Activated T-cell treated with anti-CD3 and anti-CD28 coated beads for 1 hour (primary cell): Measurements from ENCODE around the gene SELENOF.
A peak's percentile ranks its signal among the peaks of the same experiment; 100 is the strongest.

ENCODE experiments used
- DNase-seq: peaks from one replicate; pipeline ENCODE4 v3.0.0-alpha.2; 2020; ENCODE audit warnings: low read depth

SELENOF gene

DNA sequence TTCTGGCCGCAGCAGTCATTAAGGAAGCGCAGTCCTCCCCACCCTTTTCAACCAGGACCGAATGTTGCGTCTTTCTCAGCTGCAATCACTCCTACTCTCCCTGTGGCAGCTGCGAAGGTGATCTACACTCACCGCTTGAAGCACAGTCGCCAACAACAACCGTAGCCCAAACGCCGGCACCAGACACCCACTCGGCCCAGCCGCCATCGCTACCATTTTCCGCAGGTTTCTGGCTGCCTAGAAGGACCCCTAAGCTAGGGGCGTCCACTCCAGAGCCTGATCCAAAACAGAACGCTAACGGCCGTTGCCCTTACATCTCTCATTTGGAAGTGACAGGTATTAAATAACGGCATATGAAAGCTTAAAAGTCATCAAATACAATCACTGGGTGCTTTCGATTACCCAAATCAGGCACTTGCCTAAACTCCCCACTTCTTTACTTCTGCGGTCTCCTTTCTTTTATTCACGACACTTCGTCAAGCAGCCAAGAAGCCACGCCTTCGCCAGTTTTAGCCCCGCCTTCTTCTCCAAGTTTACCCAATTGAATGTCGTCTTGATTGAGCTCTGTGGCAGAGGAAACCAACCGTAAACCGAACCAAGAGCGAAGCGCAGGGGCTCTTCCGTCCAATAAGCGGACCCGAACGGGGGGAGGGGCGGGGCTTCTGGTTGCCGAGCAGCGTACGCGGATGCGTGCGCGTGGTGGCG, at the start of gene SELENOF:
Gene SELENOF (minus strand): TSS at position 231 of the 705 bp plus-strand sequence. CDS start 15 bp downstream, at position 216.
- peak; percentile 99 for DNase-seq

DNA sequence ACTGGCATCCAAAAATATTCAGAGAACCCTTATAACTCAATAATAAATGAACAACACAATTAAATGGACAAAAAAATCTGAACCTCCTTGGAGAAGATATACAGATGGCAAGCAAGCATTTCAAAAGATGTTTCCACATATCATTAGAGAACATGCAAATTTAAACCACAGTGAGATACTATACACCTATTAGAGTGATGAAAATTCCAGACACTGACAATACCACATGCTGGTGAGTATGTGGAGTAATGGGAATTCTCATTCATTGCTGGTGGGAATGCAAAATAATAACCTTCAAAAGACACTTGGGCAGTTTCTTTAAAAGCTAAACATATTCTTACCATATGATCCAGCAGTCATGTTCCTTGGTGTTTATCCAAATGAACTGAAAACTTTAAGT, 46.6 kb upstream of the SELENOF start:
- no peak for DNase-seq

DNA sequence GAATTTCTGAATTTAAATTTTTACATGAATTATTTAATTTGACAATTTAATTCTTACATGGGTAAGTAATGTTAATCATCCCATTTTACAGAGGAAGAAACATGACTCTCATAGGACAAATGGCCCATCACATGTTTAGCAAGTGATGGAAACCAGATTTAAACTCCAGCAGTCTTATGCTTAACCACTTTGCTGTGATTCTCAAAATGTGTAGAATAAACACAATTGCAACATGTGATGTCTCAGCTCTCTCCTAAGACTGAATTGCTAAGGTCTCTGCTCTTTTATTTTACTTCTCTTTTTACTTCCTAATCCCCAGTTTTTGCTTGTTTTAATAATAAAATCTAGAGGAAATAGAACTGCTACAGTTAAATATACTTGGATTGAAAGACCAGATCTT, 43.3 kb upstream of the SELENOF start:
- no peak for DNase-seq

DNA sequence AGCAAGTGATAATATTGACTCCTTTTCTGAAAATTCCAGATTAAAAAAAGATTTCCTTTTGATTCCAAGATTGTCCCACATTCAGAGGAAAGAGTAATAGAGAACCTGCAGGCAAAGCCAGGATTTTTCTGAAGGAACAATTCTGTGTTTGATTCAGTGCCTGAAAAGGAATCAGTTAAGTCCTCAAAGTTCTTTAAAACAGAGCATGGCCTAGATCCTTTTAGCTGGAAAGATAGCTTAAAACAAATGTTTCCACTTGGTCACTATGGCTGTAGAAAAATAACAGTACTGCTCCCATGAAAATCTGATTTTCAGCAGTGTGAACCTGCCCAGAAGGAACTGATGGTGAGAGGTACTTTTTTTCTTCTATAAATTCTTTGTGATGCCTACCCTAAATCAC, 42.3 kb upstream of the SELENOF start:
- no peak for DNase-seq

DNA sequence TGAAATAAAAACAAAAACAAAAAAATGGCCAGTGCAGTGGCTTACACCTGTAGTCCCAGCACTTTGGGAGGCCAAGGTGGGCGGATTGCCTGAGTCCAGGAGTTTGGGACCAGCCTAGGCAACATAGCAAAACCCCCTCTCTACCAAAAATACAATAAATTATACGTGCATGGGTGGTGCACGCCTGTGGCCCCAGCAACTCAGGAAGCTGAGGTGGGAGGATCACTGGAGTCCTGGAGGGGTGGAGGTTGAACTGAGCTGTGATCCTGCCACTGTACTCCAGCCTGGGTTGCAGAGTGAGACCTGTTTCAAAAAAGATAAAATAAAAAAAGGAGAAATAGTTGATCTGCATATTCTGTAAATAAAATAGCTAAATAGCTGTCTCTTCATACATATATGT, 41.8 kb upstream of the SELENOF start:
- DNase-seq = no peak

DNA sequence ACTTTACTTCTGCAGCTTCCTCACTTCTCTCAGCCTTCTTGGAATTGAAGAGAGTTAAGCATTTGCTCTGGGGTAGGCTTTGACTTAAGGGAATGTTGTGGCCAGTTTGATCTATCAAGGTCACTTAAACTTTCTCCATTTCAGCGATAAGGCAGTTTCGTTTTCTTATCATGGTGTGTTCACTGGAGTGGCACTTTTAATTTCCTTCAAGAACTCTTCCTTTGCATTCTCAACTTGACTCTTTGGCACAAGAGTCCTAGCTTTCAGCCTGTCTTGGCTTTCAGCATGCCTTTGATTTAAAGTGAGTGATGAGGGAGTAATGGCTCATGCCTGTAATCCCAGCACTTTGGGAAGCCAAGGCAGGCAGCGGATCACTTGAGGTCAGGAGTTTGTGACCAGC, 39.2 kb upstream of the SELENOF start:
- DNase-seq = no peak

DNA sequence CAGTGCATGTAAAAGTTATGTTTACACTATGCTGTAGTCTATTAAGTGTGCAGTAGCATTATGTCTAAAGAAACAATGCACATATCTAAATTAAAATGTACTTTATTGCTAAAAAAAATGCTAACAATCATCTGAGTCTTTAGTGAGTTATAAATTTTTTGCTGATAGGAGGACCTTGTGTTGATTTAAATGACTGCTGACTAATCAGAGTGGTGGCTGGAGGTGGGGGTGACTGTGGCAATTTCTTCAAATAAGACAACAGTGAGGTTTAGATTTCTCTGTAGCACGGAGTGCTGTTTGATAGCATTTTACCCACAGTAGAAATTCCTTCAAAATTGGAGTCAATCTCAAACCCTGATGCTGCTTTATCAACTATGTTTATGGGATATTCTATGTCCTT, 37.5 kb upstream of the SELENOF start:
- no peak for DNase-seq

DNA sequence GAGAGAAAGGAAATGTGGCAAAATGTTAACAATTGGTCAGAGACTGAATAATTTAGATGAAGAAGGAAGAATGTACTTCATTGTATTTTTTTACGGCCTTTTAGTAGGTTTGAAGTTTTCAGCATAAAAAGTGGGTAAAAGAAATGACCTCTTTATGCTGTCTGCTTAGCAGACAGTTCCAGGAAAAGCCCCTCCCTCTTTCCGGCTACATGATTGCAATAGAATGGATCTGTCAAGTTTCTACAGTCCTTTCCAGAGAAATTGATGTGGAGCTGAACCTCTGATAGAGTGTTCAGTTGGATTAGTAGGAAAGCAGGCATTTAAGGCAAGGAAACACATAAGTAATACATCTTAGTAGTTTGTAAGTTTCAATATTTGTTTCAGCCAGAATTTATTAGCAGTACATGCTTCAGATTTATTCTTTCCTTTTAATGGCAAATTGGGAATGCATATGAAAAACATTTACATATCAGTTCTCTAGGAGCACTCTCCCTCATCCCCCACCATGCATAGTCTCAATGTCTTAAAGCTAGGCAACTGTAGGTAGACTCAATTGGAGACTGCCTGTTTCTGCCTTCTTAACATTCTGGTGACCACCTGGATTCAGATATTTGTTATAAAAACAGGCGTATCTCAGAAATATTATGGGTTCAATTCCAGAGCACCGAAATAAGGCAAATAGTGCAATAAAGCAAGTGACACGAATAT, 36.9 kb upstream of the SELENOF start:
- DNase-seq = no peak

DNA sequence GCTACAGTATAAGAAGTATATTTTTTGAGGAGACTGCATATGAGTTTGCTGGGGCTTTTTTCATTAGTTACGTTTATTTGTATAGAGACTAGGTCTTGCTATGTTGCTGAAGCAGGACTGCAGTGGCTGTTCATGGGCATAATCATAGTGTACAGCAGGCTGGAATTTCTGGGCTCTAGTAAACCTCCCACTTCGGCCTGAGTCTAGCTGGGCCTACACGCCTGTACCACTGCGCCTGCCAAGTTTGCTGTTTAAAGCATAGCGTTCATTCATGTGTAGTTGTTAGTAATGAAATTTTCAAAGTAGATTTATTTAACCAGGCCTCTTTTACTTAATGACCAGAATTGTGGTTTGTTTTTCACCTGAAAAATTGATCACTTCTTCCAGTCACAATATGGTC, 34.3 kb upstream of the SELENOF start:
- DNase-seq = no peak

DNA sequence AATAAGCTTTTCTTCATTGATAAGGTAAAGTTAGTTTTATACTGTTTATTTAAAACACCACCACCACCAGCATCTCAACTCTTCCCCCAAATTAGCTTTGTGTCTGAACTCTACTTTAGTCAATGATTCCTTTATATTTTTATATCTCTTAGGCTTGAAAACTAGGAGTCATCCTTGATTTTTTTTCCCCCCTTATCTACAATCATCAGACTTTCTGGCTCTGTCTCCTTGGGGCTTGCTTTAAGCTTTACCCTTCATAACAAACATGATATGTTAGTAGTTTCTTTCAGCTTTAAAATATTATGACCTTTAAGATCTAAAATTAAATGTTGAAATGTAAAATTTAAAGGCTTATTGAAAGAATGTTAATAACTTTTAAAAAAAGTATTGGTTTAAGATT, 28.8 kb upstream of the SELENOF start:
- no peak for DNase-seq

DNA sequence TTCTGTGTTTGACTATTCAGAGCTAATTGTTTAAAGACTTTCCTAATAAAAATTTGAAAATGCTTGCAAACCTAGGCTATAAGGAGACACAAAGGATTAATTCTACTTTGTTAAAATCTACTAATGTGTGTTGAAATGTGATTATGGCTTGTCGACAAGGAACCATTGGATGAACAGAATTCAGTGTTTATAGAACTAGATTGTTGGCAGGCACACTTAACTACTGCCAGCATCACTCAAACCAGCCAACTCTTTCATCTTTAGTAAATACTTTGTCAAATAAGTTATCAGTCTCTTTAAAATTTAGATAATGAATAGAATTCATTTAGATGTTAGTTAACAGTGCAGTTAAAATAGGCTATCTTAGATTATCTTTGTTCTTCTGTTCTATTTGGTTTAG, 28.1 kb upstream of the SELENOF start:
- DNase-seq = no peak

DNA sequence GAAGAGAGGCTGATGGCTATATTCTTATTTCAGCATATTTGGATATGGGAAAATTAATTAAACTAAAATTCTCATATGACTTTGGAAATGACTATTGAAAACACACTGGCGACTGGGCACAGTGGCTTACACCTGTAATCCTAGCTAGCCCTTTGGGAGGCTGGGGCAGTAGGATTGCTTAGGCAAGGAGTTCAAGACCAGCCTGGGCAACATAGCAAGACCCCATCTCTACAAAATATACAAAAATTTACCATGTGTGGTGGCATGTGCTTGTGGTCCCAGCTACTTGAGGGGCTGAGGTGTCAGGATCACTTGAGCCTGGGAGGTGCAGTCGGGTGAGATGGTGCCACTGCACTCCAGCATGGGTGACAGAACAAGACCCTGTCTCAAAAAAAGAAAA, 26.7 kb upstream of the SELENOF start:
- DNase-seq = no peak

DNA sequence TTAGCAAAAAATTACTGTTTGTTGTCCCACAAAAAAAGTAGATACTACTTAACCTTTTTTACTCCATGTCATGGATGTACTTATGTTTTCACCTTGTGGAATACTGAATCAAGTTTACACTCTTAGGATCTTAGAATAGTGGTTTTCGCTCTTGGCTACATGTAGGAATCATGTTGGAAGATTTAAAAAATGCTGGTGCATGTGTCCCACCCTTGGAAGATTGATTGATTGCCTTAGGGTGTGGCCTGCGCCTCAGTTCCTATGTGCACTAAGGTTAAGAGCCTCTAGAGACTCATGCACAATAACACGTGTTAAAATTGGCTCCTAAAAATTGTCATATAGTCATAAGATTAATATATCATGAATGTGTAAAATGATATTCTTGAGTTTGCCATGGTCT, 25.5 kb upstream of the SELENOF start:
- no peak for DNase-seq

DNA sequence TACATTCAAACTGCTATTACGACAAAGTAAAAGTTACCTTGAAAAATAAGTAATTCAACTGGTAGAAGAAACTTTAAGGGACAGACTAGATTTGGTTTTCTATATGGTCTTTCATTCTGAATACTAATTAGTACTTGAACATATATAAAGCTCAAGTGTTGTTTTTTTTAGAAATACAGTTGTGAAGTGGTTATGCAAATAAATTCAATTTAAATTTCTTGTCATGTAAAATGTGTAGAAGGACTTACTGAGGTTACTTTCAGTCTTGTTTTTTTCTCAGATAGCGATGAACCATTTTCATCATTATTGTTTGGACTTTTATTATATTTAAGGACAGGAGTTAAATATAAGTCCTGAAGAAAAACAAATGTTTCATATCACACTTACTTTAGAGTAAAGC, 24.9 kb upstream of the SELENOF start:
- no peak for DNase-seq

DNA sequence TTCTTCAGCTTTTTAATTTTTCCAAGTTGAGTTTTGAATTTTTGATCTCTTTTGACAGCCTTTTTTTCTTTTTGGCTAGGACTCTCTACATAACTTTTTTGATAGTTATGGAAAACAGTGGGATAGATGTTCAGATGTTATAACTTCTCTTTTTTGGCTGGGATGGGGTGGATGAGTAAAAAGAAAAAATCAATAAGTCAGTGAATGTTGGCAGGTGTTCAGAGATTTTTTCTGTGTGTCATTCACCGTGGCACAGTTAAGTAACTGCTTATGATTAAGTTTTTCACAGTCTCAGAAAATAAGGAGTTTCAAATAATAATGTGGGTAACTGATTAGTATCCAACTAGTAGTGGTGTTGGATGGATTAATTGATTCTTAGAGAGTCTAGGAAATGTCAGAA, 24.5 kb upstream of the SELENOF start:
- no peak for DNase-seq

DNA sequence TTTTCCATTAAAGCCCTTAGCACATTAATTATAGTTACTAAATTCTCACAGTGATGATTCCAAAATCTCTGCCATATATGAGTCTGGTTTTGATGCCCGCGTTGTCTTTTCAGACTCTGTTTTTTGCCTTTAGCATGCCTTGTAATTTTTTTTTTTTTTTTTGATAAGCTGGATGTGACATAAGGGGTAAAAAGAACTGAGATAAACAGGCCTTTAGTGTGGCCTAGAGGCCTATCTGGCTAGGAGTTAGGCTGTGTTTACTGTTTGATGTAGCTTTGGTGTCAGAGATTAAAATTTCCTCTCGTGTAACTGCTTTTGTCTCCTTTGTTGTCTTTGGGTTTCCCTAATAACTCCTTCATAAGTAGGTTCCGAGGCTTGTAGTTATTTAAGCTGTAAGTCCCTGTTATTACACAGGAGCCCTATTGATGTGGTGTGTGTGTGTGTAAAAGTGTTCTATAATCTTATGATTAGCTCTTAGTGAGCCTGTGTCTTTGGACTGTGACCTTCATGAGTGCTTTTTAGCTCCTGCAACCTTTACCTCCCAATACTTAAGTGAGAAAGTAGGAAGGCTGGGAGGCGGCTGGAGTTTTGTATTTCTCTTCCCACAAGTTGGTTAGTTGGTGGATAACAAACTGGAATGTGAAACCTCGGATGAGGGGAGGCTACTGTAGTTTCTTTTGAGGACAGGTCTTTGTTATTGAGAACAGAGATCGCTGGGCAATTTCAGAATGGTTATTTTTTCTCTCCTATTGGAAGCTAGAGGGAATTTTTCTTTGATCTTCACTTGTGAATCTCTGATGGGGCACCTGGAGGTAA, 19.8 kb upstream of the SELENOF start:
- DNase-seq = no peak

DNA sequence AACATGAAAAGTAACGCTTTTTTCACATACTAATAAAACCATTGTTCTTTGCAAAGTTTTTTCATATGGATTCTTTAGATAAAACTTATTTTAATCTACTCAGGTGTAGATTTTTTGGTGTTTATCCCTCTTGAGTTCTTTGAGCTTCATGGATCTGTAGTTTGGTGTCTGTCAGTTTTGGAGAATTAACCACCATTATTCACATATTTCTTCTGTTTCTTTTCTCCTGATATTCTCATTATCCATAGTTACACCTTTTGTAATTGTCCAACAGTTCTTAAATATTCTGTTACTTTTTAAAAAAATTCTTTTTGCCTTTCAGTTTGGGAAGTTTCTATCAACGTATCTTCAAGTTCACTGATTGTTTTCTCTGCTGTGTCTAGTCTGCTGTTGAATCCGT, 19.1 kb upstream of the SELENOF start:
- no peak for DNase-seq

DNA sequence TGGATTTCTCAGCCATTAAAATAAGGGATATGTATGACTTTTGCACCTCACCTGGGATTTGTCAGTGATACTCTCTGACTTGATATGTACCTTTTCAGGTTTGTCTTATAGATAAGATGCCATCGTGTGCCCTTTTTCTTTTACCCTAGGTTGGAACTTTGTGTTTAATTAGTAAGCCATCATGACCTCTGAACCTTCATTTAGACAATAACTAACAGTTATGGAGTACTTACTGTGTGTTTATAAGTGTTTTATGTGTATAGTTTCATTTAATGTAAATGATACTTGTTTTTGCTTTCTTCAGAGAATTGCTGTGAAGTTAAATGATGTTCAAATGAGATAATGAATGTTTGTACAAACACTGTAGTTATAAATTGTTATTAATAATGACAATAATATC, 14.9 kb upstream of the SELENOF start:
- no peak for DNase-seq

DNA sequence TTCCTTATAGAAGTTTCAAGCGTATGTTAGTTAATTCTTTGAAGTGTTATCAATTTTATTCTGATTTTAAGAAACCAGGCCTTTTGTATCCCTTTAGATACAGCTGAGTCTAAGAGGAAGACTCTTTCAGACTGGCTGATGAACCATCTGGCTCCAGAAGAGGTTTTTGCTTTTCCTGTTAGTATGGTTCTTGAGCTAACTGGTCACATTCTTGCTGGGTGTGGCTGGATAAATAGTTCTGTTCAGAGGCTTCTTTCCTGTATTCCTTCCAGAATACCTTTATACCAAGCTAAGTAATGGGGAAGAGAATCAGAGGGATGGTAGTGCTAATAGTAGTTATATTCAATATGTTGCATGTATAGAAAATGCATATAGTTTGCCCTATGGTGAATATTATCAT, 13.0 kb upstream of the SELENOF start:
- no peak for DNase-seq

DNA sequence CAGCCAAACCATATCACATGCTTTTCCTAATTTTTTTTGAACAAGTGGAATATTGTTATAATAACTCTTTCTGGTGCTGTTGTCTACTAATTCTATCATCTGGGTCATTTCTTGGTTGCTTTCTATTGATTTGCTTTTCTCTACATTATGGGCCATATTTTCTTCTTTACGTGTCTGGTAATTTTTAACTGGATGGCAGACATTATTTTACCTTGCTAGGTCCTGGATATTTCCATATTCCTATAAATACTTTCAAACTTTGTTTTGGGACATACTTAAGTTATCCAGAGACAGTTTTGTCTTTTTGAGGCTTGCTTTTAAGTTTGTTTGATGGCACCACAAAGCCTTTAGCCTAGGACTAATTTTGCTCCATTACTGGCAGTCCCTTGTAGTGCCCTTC, 11.8 kb upstream of the SELENOF start:
- DNase-seq = no peak

DNA sequence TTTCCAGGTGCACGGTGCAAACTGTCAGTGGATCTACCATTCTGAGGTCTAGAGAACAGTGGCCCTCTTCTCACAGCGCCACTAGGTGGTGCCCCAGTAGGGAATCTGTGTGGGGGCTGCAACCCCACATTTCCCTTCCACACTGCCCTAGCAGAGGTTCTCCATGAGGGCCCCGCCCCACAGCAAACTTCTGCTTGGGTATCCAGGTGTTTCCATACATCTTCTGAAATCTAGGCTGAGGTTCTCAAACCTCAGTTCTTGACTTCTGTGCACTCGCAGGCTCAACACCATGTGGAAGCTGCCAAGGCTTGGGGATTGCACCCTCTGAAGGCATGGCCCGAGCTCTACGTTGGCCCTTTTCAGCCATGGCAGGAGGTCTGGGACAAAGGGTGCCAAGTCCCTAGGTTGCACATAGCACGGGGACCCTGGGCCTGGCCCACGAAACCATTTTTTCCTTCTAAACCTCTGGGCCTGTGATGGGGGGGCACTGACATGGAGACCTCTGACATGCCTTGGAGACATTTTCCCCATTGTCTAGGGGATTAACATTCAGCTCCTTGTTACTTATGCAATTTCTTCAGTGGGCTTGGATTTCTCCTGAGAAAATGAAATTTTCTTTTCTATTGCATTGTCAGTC, 10.5 kb upstream of the SELENOF start:
- DNase-seq = no peak

DNA sequence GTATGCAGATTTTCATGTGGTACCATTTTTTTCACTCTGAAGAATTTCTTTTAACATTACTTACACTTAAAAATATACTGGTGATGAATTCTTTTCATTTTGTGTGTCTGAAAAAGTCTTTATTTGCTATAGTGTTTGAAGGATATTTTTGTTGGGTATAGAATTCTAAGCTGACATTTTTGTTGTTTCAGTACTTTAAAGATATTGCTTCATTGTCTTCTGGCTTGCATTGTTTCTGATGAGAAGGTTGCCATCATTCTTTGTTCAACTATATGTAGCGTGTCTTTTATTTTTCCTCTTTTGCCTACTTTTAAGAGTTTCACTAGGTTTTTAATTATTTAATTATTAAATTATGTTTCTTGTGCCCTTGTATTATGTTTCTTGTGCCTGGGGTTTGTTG, 8.5 kb upstream of the SELENOF start:
- no peak for DNase-seq

DNA sequence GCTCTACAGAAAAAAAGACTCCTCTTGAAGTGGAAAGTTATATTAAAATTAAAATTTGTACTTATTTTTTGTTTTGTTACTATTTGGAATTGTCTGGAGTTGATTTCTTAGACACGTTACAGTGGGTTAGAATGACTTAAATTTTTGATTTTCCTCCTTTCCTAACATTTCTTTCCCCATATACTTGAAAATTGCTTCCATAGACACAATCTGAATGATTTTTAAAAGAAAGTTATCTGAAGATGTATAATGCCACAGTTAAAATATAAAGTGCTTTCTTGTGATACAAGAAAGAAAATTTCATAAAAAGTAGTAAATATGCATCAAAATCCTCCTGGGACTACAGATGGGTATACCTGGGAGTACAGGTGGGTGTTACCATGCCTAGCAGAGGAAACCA, 2.8 kb upstream of the SELENOF start:
- DNase-seq = no peak
